Subcutaneous abdominal adipose tissue (tissue), 5 donors: Measurements from ENCODE around the gene C1GALT1.

Experiments
- H3K27ac ChIP-seq: one replicate; pipeline ENCODE4 v1.7.0; 2013; ENCODE audit warnings: low read depth, mild to moderate bottlenecking, inconsistent platforms, low read length, moderate library complexity
- H3K27me3 ChIP-seq, 5 donors: one replicate each; pipeline ENCODE4 v1.7.0; 2013; ENCODE audit warnings: low read length in 5 of 5, inconsistent platforms in 1 of 5; ENCODE audit not compliant: control insufficient read depth in 5 of 5, insufficient read depth in 4 of 5
- H3K36me3 ChIP-seq, 5 donors: one replicate each; pipeline ENCODE4 v1.7.0; 2013; ENCODE audit warnings: low read length in 5 of 5; ENCODE audit not compliant: control insufficient read depth in 5 of 5, insufficient read depth in 5 of 5
- H3K4me1 ChIP-seq, 5 donors: one replicate each; pipeline ENCODE4 v1.7.0; 2013; ENCODE audit warnings: low read length in 5 of 5, mild to moderate bottlenecking in 3 of 5, moderate library complexity in 1 of 5; ENCODE audit not compliant: control insufficient read depth in 5 of 5, insufficient read depth in 5 of 5
- H3K4me3 ChIP-seq, 5 donors: one replicate each; pipeline ENCODE4 v1.7.0; 2013; ENCODE audit warnings: low read length in 5 of 5, low read depth in 1 of 5
- H3K9ac ChIP-seq, 5 donors: one replicate each; pipeline ENCODE4 v1.7.0; 2013; ENCODE audit warnings: low read length in 5 of 5, mild to moderate bottlenecking in 4 of 5, moderate library complexity in 3 of 5
- H3K9me3 ChIP-seq, 5 donors: one replicate each; pipeline ENCODE4 v1.7.0; 2013; ENCODE audit warnings: low read length in 5 of 5; ENCODE audit not compliant: control insufficient read depth in 5 of 5
- donor health status: healthy.
- donor health status: healthy.
- donor health status: healthy.
- donor health status: healthy.
- donor health status: healthy.

The C1GALT1 gene

DNA sequence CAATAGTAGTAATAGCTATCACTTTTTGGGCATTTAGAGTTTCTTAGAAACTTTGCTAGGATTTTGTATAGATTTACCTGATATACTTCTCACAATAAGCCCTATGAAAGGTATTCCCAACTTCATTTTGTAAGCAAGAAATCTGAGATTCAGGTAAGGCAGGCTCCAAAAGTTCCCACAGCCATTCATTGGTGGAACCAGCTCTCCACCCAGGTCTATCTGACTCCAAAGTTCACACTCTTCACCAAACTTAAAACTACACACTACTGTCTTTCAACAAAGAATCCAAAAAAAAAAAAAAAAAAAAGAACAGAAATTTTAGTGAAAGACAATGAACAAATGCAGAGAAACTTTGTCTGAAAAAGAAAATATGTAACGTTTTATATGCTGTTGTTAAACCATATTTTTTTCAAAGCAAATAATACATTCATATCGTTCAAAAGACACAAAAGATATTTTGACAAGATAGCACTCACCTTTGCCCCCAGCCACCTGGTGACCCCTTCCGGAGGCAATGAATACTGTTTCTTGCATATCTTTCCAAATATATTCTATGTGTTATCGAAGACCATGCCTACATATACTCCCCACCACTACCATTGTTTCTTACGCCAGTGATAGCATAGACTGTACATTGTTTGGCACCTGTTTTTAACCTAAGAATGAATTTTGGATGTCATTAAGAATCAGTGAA is 108.2 kb downstream of the C1GALT1 start:
- peaks cover 0 to 7% (median 0%) of the 10 kb centered on the region in 5 donors for H3K9me3 ChIP-seq
- no peak overlapping the region for H3K27ac ChIP-seq
- H3K9ac ChIP-seq = no peak overlapping the region
- H3K27me3 ChIP-seq = no peaks in the 10 kb centered on the region
- no peaks in the 10 kb centered on the region for H3K36me3 ChIP-seq
- no peak overlapping the region for H3K4me3 ChIP-seq
- H3K4me1 ChIP-seq = peaks cover 0 to 4% (median 0%) of the 10 kb centered on the region in 5 donors

DNA sequence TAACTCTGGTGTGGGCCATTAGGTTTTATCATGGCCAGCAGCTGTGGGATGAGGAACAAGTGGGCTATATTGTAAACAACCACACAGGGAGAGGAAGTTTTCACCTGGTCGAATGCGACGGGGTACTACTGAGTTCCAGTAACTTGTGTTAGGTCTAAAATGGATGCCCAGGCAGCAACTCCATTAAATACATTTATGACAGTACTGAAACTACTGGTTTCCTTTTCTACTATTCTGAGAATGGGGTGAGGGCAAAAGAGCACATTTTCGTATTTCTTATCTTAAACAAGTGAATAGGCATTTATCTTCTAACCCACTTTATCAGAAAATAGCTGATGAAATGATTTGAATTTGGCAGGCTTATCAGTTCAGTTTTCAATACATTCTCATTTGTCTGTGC is 109.7 kb downstream of the C1GALT1 start:
- Histone ChIP-seq H3K27ac (no peak overlapping the region), H3K4me3 (no peak overlapping the region), H3K4me1 (peaks cover 0 to 4% (median 0%) of the 10 kb centered on the region in 5 donors), H3K9me3 (no peaks in the 10 kb centered on the region), H3K27me3 (no peaks in the 10 kb centered on the region), H3K36me3 (no peaks in the 10 kb centered on the region), H3K9ac (no peak overlapping the region)

DNA sequence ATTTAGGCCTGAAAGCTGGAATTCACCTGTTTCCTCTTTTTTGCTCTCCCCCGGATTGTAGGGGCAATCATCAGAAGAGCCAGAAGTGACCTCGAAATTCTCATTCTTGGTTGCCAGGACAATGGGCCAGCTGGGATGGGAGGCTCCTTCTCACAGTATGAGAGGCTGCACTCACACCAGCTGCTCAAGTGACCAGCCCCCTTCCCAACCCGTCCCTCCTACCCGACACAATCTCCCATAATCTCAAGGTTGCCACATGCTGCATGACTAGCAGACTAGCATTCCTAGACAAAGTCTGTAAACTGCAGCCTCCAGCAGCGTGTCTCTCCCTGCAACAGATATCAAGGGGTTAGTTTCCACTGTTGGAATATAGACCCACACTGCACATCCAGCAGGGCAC is 110.3 kb downstream of the C1GALT1 start:
- Histone ChIP-seq H3K27ac (no peak overlapping the region), H3K9me3 (no peaks in the 10 kb centered on the region), H3K27me3 (no peaks in the 10 kb centered on the region), H3K36me3 (no peaks in the 10 kb centered on the region), H3K4me1 (peaks cover 0 to 4% (median 0%) of the 10 kb centered on the region in 5 donors), H3K9ac (no peak overlapping the region), H3K4me3 (no peak overlapping the region)

DNA sequence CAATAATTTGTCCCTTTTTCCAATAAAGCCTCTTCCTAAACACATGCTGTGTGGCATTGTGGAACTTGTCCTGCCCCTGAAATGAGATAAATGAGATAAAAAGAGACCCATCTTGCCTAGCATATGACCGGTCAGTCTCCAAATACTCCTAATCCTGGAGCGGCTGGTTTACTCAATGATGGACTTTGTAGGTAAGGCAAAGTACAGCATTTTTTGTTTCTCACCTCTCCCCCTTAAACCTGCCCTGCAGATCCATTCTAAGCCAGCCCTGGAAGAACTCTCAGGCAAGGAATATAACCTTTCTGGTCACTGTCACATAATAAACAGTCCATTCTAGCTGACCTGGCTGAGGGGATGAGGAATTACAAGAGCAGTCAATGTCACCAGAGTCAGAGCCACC is 110.7 kb downstream of the C1GALT1 start:
- H3K9ac ChIP-seq = no peak overlapping the region
- peaks cover 0 to 4% (median 0%) of the 10 kb centered on the region in 5 donors for H3K4me1 ChIP-seq

DNA sequence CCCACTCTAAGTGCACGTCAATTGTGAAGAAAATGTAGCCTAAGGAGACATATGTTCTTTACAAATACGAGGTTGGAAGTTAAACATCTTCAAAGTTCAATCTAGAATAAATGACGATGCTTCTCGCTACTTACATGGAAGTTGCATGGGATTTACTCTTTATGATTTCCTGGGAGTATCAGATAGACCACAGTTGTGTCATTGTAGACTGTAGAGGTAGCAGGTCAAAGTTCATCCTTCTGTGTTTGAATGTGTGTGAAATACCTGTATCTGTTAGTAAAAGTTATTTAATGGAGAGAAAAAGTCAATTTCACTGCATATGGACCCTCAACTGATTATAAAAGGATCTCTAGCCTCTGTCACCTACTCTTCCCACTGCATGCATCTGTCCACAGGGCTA is 112.6 kb downstream of the C1GALT1 start:
- H3K4me3 ChIP-seq = no peak overlapping the region
- H3K27me3 ChIP-seq = no peaks in the 10 kb centered on the region
- no peaks in the 10 kb centered on the region for H3K9me3 ChIP-seq
- H3K36me3 ChIP-seq = no peaks in the 10 kb centered on the region
- H3K4me1 ChIP-seq = peaks cover 0 to 4% (median 0%) of the 10 kb centered on the region in 5 donors
- no peak overlapping the region for H3K9ac ChIP-seq
- no peak overlapping the region for H3K27ac ChIP-seq

More for the DNA sequence above, 110.7 kb downstream of the C1GALT1 start:
- Histone ChIP-seq H3K27me3 (no peaks in the 10 kb centered on the region), H3K27ac (no peak overlapping the region), H3K4me3 (no peak overlapping the region), H3K9me3 (no peaks in the 10 kb centered on the region), H3K36me3 (no peaks in the 10 kb centered on the region)
